Keratinocyte (primary cell): ENCODE data around the gene FOXJ1.

Source experiments
- EZH2 ChIP-seq: IDR thresholded peaks from one replicate; pipeline ENCODE4 v1.6.1; 2012; ENCODE audit warnings: inconsistent platforms, mild to moderate bottlenecking, low read length, moderate library complexity
- TF ChIP-seq, protein P1 (sequence below), 3 experiments: IDR thresholded peaks in 1 of 3; conservative IDR thresholded peaks in 1 of 3; optimal IDR thresholded peaks in 1 of 3; 2 replicates in 2 of 3; 3 replicates in 1 of 3; pipeline versions ENCODE3 to v1.5.1; 2011; ENCODE audit warnings: low read length in 3 of 3, mild to moderate bottlenecking in 3 of 3, moderate library complexity in 2 of 3, control low read depth in 1 of 3, inconsistent platforms in 1 of 3; ENCODE audit not compliant: insufficient read depth in 2 of 3; ENCODE audit errors: extremely low read depth in 1 of 3

DNA sequence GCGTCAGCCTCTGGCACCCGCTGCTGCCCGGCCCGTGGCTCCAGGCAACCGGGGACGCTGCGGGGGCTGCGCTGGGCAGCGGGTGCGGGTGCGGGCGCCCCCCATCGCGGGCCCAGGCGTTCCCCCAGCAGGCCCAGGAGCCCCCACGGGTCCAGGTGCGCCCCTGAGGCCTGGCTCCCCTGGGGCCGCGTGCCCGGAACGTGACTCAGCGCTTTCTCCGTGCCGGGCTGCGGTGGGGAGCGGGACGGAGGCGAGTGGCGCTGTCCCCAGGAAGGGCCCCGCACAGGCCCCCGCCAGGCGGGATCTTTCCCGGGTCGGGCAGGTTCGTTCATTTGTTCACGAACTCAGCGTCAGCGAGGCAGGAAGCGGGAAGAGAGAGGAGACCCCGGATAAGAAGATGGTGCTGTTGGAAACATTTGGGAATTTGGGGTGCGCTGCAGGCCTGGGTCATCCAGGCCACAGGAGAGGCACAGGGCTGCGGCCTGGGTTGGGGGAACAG lies 19.1 kb downstream of the FOXJ1 start:
- TF ChIP-seq, protein P1, sequence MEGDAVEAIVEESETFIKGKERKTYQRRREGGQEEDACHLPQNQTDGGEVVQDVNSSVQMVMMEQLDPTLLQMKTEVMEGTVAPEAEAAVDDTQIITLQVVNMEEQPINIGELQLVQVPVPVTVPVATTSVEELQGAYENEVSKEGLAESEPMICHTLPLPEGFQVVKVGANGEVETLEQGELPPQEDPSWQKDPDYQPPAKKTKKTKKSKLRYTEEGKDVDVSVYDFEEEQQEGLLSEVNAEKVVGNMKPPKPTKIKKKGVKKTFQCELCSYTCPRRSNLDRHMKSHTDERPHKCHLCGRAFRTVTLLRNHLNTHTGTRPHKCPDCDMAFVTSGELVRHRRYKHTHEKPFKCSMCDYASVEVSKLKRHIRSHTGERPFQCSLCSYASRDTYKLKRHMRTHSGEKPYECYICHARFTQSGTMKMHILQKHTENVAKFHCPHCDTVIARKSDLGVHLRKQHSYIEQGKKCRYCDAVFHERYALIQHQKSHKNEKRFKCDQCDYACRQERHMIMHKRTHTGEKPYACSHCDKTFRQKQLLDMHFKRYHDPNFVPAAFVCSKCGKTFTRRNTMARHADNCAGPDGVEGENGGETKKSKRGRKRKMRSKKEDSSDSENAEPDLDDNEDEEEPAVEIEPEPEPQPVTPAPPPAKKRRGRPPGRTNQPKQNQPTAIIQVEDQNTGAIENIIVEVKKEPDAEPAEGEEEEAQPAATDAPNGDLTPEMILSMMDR (optimal IDR thresholded peaks at IDR 0.05 in 1 of 3, IDR thresholded peaks at IDR 0.05 in 1 of 3, conservative IDR thresholded peaks at IDR 0.05 in 1 of 3; ENCODE audit: extremely low read depth in 1 of 3, insufficient read depth in 2 of 3, low read length in 3 of 3): no peak
- no peak for TF ChIP-seq EZH2
